HepG2 (cell line): ENCODE data around the gene FMC1. TPM values are rescaled to one million over a fixed set of nuclear protein-coding genes. Genes with fewer than 3 reads are reported as not detected.
A peak's percentile ranks its signal among the peaks of the same experiment; 100 is the strongest.

ENCODE experiments used
- CCAR2 ChIP-seq: fragments of 200-400 bp; formaldehyde crosslinking; optimal IDR thresholded peaks from 2 replicates; pipeline ENCODE3; 2018; ENCODE audit warnings: low read depth, mild to moderate bottlenecking, low read length, moderate library complexity
- EHMT2 ChIP-seq: fragments of 200-600 bp; sonication (generic); IDR thresholded peaks from 2 replicates; pipeline ENCODE4 v1.7.0; 2017; ENCODE audit warnings: antibody characterized with exemption, low read depth, low read length, borderline replicate concordance
- LCORL ChIP-seq, 2 experiments: fragments of 450-650 bp in 1 of 2; sonication (generic) in 1 of 2; formaldehyde crosslinking in 1 of 2; IDR thresholded peaks; 2 replicates each; pipeline versions ENCODE4 v1.5.0 to v1.6.1; 2017 to 2020; ENCODE audit warnings: antibody characterized with exemption in 1 of 2, missing genetic modification reagents in 1 of 2
- MYNN ChIP-seq: sonication (generic); formaldehyde crosslinking; IDR thresholded peaks from 2 replicates; pipeline ENCODE4 v1.4.0; 2020; ENCODE audit warnings: mild to moderate bottlenecking, low read depth, missing genetic modification reagents
- NFYC ChIP-seq: IDR thresholded peaks from 2 replicates; pipeline ENCODE4 v1.6.1; 2016; ENCODE audit warnings: missing genetic modification reagents, missing compliant biosample characterization
- NR3C1 ChIP-seq: sonication (generic); formaldehyde crosslinking; IDR thresholded peaks from 2 replicates; pipeline ENCODE4 v1.4.0; 2020; ENCODE audit warnings: missing genetic modification reagents
- PCBP1 ChIP-seq: fragments of 200-400 bp; formaldehyde crosslinking; IDR thresholded peaks from 2 replicates; pipeline ENCODE4 v1.6.1; 2017; ENCODE audit warnings: mild to moderate bottlenecking, low read depth, low read length, borderline replicate concordance
- TRAFD1 ChIP-seq: sonication (generic); formaldehyde crosslinking; IDR thresholded peaks from 2 replicates; pipeline ENCODE4 v1.5.1; 2020; ENCODE audit warnings: missing genetic modification reagents, mild to moderate bottlenecking, borderline replicate concordance
- ZKSCAN8 ChIP-seq: IDR thresholded peaks from 2 replicates; pipeline ENCODE4 v1.6.1; 2016; ENCODE audit warnings: borderline replicate concordance, missing genetic modification reagents, missing compliant biosample characterization
- ZNF256 ChIP-seq: sonication (generic); formaldehyde crosslinking; conservative IDR thresholded peaks from 2 replicates; pipeline ENCODE4 v1.4.0; 2020; ENCODE audit warnings: missing genetic modification reagents
- ZNF367 ChIP-seq: sonication (generic); formaldehyde crosslinking; IDR thresholded peaks from 2 replicates; pipeline ENCODE4 v1.4.0; 2020; ENCODE audit warnings: missing genetic modification reagents, borderline replicate concordance
- ZNF451 ChIP-seq: sonication (generic); formaldehyde crosslinking; IDR thresholded peaks from 2 replicates; pipeline ENCODE4 v1.5.0; 2020; ENCODE audit warnings: mild to moderate bottlenecking, missing genetic modification reagents
- ZNF7 ChIP-seq: IDR thresholded peaks from 2 replicates; pipeline ENCODE4 v1.6.1; 2016; ENCODE audit warnings: missing biosample characterization, missing genetic modification reagents
- ZSCAN31 ChIP-seq: sonication (generic); formaldehyde crosslinking; IDR thresholded peaks from 2 replicates; pipeline ENCODE4 v1.5.0; 2020; ENCODE audit warnings: low read depth, mild to moderate bottlenecking, missing genetic modification reagents
- polyA plus RNA-seq, 8 experiments: library from polyadenylated mRNA; depleted of rRNA in 3 of 8; stranded (reverse) in 7 of 8; unstranded in 1 of 8; fragments of >200 nt; fragmentation: Illumina TruSeq in 4 of 8; extraction: Trizol in 4 of 8; gene quantifications; 2 replicates each; pipeline versions ENCODE4 v1.2.1 to v1.2.3, GENCODE V29; 2011 to 2016; ENCODE audit warnings: low read depth in 4 of 8, missing spikeins in 1 of 8, mixed read lengths in 1 of 8; ENCODE audit not compliant: insufficient read depth in 1 of 8
- total RNA-seq, 5 experiments: library from RNA; depleted of rRNA; stranded (reverse); fragments of >200 nt; fragmentation: Illumina TruSeq; extraction: Trizol; gene quantifications; 2 replicates each; pipeline ENCODE4 v1.2.3, GENCODE V29; 2016; ENCODE audit warnings: low read depth in 1 of 5
- TF ChIP-seq, protein P1 (sequence below): sonication (generic); formaldehyde crosslinking; IDR thresholded peaks from 2 replicates; pipeline ENCODE4 v1.8.0; 2022; ENCODE audit warnings: mild to moderate bottlenecking, missing genetic modification reagents
- TF ChIP-seq, protein P2 (sequence below): sonication (generic); formaldehyde crosslinking; IDR thresholded peaks from 2 replicates; pipeline ENCODE4 v1.4.0; 2020; ENCODE audit warnings: mild to moderate bottlenecking, low read depth, missing genetic modification reagents
- TF ChIP-seq, protein P3 (sequence below): IDR thresholded peaks from 2 replicates; pipeline ENCODE4 v1.6.1; 2016; ENCODE audit warnings: missing compliant biosample characterization, missing genetic modification reagents, borderline replicate concordance
- TF ChIP-seq, protein P4 (sequence below): sonication (generic); formaldehyde crosslinking; IDR thresholded peaks from 2 replicates; pipeline ENCODE4 v1.4.0; 2020; ENCODE audit warnings: missing genetic modification reagents
- TF ChIP-seq, protein P5 (sequence below): IDR thresholded peaks from 2 replicates; pipeline ENCODE4 v1.6.1; 2016; ENCODE audit warnings: low read depth, borderline replicate concordance

FMC1 gene
- total and polyA plus RNA-seq, 2 of the 13 experiments (the other 11 are each of a cell fraction or from before 2014, with no cell fraction given): 39.2 to 50.7 TPM

- TF ChIP-seq LCORL (IDR thresholded peaks at IDR 0.05) (no peak), LCORL (CRISPR knock-in tag; IDR thresholded peaks at IDR 0.05) (peak; percentile 35), MYNN (no peak), ZKSCAN8 (CRISPR knock-in tag) (no peak), ZNF451 (CRISPR knock-in tag) (peak; percentile 30; the same call in 1 of the 2 replicates), PCBP1 (peak; percentile 73; the same call in 1 of the 2 replicates), ZNF7 (CRISPR knock-in tag) (no peak), ZSCAN31 (CRISPR knock-in tag) (no peak; the same call in 1 of the 2 replicates), NFYC (CRISPR knock-in tag) (peak; percentile 95), TRAFD1 (CRISPR knock-in tag) (no peak), CCAR2 (no peak), EHMT2 (no peak), ZNF256 (CRISPR knock-in tag) (no peak), ZNF367 (CRISPR knock-in tag) (no peak), NR3C1 (CRISPR knock-in tag) (no peak)
- TF ChIP-seq, protein P1, sequence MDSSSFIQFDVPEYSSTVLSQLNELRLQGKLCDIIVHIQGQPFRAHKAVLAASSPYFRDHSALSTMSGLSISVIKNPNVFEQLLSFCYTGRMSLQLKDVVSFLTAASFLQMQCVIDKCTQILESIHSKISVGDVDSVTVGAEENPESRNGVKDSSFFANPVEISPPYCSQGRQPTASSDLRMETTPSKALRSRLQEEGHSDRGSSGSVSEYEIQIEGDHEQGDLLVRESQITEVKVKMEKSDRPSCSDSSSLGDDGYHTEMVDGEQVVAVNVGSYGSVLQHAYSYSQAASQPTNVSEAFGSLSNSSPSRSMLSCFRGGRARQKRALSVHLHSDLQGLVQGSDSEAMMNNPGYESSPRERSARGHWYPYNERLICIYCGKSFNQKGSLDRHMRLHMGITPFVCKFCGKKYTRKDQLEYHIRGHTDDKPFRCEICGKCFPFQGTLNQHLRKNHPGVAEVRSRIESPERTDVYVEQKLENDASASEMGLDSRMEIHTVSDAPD (CRISPR knock-in tag): no peak
- TF ChIP-seq, protein P2, sequence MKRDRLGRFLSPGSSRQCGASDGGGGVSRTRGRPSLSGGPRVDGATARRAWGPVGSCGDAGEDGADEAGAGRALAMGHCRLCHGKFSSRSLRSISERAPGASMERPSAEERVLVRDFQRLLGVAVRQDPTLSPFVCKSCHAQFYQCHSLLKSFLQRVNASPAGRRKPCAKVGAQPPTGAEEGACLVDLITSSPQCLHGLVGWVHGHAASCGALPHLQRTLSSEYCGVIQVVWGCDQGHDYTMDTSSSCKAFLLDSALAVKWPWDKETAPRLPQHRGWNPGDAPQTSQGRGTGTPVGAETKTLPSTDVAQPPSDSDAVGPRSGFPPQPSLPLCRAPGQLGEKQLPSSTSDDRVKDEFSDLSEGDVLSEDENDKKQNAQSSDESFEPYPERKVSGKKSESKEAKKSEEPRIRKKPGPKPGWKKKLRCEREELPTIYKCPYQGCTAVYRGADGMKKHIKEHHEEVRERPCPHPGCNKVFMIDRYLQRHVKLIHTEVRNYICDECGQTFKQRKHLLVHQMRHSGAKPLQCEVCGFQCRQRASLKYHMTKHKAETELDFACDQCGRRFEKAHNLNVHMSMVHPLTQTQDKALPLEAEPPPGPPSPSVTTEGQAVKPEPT (CRISPR knock-in tag): no peak
- TF ChIP-seq, protein P3, sequence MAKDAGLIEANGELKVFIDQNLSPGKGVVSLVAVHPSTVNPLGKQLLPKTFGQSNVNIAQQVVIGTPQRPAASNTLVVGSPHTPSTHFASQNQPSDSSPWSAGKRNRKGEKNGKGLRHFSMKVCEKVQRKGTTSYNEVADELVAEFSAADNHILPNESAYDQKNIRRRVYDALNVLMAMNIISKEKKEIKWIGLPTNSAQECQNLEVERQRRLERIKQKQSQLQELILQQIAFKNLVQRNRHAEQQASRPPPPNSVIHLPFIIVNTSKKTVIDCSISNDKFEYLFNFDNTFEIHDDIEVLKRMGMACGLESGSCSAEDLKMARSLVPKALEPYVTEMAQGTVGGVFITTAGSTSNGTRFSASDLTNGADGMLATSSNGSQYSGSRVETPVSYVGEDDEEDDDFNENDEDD (CRISPR knock-in tag): peak; percentile 91; the same call in 1 of the 2 replicates
- TF ChIP-seq, protein P4, sequence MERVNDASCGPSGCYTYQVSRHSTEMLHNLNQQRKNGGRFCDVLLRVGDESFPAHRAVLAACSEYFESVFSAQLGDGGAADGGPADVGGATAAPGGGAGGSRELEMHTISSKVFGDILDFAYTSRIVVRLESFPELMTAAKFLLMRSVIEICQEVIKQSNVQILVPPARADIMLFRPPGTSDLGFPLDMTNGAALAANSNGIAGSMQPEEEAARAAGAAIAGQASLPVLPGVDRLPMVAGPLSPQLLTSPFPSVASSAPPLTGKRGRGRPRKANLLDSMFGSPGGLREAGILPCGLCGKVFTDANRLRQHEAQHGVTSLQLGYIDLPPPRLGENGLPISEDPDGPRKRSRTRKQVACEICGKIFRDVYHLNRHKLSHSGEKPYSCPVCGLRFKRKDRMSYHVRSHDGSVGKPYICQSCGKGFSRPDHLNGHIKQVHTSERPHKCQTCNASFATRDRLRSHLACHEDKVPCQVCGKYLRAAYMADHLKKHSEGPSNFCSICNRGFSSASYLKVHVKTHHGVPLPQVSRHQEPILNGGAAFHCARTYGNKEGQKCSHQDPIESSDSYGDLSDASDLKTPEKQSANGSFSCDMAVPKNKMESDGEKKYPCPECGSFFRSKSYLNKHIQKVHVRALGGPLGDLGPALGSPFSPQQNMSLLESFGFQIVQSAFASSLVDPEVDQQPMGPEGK: peak; percentile 64; the same call in 1 of the 2 replicates
- TF ChIP-seq, protein P5, sequence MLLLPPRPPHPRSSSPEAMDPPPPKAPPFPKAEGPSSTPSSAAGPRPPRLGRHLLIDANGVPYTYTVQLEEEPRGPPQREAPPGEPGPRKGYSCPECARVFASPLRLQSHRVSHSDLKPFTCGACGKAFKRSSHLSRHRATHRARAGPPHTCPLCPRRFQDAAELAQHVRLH: no peak
Measured at GRCh38 chr7:139360210-139360947, 19.2 kb downstream of the FMC1 start (continued).
